ENCODE data around the gene UCK2.

Gene UCK2

DNA sequence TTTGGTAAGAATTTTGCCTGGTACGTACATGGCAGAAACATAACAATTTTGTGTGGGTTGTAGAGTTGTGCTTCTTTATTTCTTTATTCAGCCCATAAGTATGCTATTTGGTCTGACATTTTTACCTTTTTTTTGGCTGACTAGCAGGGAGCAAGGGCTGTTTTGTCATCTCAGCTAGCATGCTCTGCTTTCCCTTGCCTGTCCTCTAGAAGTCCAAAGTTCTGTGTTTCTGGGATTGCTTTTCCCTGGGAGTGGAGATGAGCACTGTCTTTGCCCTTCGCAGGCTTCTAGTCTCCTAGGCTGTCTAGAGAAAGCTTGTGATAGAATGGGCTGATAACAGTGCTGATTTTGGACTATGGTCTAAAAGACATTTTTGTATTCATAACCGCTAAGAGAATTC, 7.5 kb downstream of the UCK2 start:
- Histone ChIP-seq H3K9me3 (ENCODE audit: insufficient read depth, low read length) (no peaks in the 10 kb centered on the region), H3K36me3 (replicated peaks; ENCODE audit: low read depth, low read length) (peaks cover 10% of the 10 kb centered on the region), H3K4me1 (ENCODE audit: low read length) (no peaks in the 10 kb centered on the region), H3K4me2 (ENCODE audit: low read length) (no peak overlapping the region), H3K27ac (ENCODE audit: low read length) (no peak overlapping the region), H4K20me1 (ENCODE audit: insufficient read depth, low read length) (peaks cover 73% of the 10 kb centered on the region), H3K9ac (ENCODE audit: low read length) (no peak overlapping the region), H3K79me2 (ENCODE audit: low read length) (peaks cover 100% of the 10 kb centered on the region), H3K4me3 (ENCODE audit: low read length) (no peak overlapping the region), H3K27me3 (ENCODE audit: low read depth, low read length) (no peaks in the 10 kb centered on the region), H2AFZ (ENCODE audit: low read depth, low read length) (no peak overlapping the region)
- TF ChIP-seq EZH2phosphoT487 (IDR thresholded peaks at IDR 0.05; ENCODE audit: low read depth), result no peak
- TF ChIP-seq, protein P1, sequence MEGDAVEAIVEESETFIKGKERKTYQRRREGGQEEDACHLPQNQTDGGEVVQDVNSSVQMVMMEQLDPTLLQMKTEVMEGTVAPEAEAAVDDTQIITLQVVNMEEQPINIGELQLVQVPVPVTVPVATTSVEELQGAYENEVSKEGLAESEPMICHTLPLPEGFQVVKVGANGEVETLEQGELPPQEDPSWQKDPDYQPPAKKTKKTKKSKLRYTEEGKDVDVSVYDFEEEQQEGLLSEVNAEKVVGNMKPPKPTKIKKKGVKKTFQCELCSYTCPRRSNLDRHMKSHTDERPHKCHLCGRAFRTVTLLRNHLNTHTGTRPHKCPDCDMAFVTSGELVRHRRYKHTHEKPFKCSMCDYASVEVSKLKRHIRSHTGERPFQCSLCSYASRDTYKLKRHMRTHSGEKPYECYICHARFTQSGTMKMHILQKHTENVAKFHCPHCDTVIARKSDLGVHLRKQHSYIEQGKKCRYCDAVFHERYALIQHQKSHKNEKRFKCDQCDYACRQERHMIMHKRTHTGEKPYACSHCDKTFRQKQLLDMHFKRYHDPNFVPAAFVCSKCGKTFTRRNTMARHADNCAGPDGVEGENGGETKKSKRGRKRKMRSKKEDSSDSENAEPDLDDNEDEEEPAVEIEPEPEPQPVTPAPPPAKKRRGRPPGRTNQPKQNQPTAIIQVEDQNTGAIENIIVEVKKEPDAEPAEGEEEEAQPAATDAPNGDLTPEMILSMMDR (IDR thresholded peaks at IDR 0.05; ENCODE audit: low read depth, low read length), result no peak

DNA sequence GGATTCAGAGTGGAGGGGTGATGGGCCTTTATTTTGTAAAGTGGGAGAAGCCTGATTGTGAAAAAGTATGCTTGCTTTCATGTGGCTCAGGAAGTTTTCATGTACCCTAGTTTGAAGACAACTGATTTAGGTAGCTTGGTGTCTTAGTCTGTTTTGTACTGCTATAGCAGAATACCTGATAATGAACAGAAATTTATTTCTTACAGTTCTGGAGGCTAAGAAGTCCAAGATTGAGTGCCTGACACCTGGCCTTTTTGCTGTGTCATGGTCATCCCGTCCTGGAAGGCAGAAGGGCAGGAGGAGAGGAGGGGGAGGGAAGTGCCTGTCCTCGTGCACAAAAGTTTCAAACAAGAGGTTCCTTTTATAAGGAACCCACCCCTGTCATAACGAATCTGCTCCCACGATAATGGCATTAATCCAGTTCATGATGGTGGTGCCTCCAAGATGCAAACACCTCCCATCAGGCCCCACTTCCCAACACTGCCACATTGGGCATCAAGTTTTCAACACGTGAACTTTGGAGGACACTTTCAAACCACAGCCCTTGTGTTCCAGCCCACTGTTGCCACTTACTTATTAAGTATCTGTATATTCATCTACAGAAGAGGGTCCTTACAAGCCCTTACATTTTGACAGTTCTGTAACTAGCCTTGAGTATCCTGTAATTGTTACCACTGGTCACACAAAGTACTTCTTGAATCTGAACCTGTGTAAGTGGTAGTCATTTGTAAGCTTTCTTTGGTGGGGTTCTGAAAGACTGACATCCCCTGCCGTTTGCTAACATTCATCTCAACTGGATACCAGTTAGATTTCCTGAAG, 9.5 kb downstream of the UCK2 start:
- Histone ChIP-seq H3K27ac (ENCODE audit: low read length) (no peak overlapping the region), H3K9ac (ENCODE audit: low read length) (no peak overlapping the region), H3K4me2 (ENCODE audit: low read length) (no peak overlapping the region), H3K4me1 (ENCODE audit: low read length) (0 out of 2 replicates have a peak, but pooled peaks cover under 1% of the 10 kb centered on the region), H3K27me3 (ENCODE audit: low read depth, low read length) (no peaks in the 10 kb centered on the region), H3K36me3 (replicated peaks; ENCODE audit: low read depth, low read length) (peaks cover 10% of the 10 kb centered on the region), H4K20me1 (ENCODE audit: insufficient read depth, low read length) (peaks cover 84% of the 10 kb centered on the region), H3K79me2 (ENCODE audit: low read length) (peaks cover 100% of the 10 kb centered on the region), H3K4me3 (ENCODE audit: low read length) (no peak overlapping the region), H3K9me3 (ENCODE audit: insufficient read depth, low read length) (no peaks in the 10 kb centered on the region), H2AFZ (ENCODE audit: low read depth, low read length) (no peak overlapping the region)
- TF ChIP-seq EZH2phosphoT487 (IDR thresholded peaks at IDR 0.05; ENCODE audit: low read depth), result no peak
- TF ChIP-seq, protein P1 (IDR thresholded peaks at IDR 0.05; ENCODE audit: low read depth, low read length), result no peak

DNA sequence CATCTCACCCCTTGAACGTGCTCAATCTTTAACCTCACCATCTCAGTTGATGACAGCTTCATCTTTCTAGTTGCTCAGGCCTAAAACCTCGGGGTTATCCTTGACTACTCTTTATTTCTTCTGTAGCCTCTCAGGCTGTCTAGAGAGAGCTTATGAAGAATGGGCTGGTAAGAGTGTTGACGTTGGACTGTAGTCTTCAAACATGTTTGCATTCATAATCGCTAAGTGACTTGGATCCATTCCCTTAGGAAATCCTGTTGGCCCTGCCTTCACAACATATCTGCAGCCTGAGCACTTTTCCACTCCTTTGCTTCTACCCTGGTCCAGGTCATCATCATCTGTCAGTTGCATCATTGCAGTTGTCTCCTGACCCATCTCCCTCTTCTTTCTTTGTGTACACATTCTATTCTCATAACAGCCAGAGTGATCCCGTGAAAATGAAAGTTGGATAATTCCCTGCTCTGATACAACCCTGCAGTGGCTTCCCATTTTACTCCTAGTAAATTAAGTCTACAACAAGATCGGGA, 10.5 kb downstream of the UCK2 start:
- Histone ChIP-seq H3K9ac (ENCODE audit: low read length) (no peak overlapping the region), H3K4me2 (ENCODE audit: low read length) (no peak overlapping the region), H3K4me3 (ENCODE audit: low read length) (no peak overlapping the region), H3K9me3 (ENCODE audit: insufficient read depth, low read length) (no peaks in the 10 kb centered on the region), H2AFZ (ENCODE audit: low read depth, low read length) (no peak overlapping the region), H3K4me1 (ENCODE audit: low read length) (peaks cover 9% of the 10 kb centered on the region; the same call in 1 of the 2 replicates), H3K79me2 (ENCODE audit: low read length) (peaks cover 100% of the 10 kb centered on the region), H3K27ac (ENCODE audit: low read length) (no peak overlapping the region), H3K27me3 (ENCODE audit: low read depth, low read length) (no peaks in the 10 kb centered on the region), H3K36me3 (replicated peaks; ENCODE audit: low read depth, low read length) (peaks cover 10% of the 10 kb centered on the region), H4K20me1 (ENCODE audit: insufficient read depth, low read length) (peaks cover 87% of the 10 kb centered on the region)
- TF ChIP-seq EZH2phosphoT487 (IDR thresholded peaks at IDR 0.05; ENCODE audit: low read depth), result no peak
- TF ChIP-seq, protein P1 (IDR thresholded peaks at IDR 0.05; ENCODE audit: low read depth, low read length), result no peak

DNA sequence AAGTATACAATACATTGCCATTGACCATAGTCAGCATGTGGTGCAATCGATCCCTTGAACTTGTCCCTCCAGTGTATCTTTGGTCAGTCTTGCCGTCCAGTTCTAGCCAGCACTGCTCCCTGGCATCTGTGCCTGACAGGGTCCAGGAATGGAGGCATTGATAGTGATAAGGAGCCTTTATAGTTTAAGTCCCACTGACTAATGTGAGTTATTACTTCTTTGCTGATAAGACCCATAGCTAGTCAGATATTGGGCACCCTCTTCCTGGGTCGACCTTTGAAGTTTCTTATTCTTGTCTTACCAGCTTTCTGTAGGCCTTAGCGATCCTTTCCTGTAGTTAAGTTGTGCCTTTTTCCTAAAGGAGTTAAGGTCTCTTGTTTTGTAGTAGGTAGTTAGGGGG, 13.0 kb downstream of the UCK2 start:
- Histone ChIP-seq H3K4me3 (ENCODE audit: low read length) (no peak overlapping the region), H3K9me3 (ENCODE audit: insufficient read depth, low read length) (no peaks in the 10 kb centered on the region), H4K20me1 (ENCODE audit: insufficient read depth, low read length) (peaks cover 93% of the 10 kb centered on the region), H3K79me2 (ENCODE audit: low read length) (peaks cover 100% of the 10 kb centered on the region), H3K9ac (ENCODE audit: low read length) (no peak overlapping the region), H3K4me2 (ENCODE audit: low read length) (no peak overlapping the region), H3K27me3 (ENCODE audit: low read depth, low read length) (no peaks in the 10 kb centered on the region), H3K27ac (ENCODE audit: low read length) (no peak overlapping the region), H3K4me1 (ENCODE audit: low read length) (peaks cover 9% of the 10 kb centered on the region; the same call in 1 of the 2 replicates), H2AFZ (ENCODE audit: low read depth, low read length) (no peak overlapping the region), H3K36me3 (replicated peaks; ENCODE audit: low read depth, low read length) (peaks cover 10% of the 10 kb centered on the region)
- no peak for TF ChIP-seq EZH2phosphoT487 (IDR thresholded peaks at IDR 0.05; ENCODE audit: low read depth)
- TF ChIP-seq, protein P1 (IDR thresholded peaks at IDR 0.05; ENCODE audit: low read depth, low read length), result no peak
